Stimulated activated CD4-positive, alpha-beta T cell treated with anti-CD3 and anti-CD28 coated beads, Interleukin-12 subunit alpha, Interleukin-12 subunit beta, amount 100 ng/mL, for 48 hours (primary cell): Measurements from ENCODE around the gene MINK1.
"Not testable (repeated sequence)": the region's sequence is repeated elsewhere in the genome, so short reads cannot be mapped to it uniquely, and the experiment has no call there.

ENCODE experiments used
- DNase-seq, 3 donors: peaks; one replicate each; pipeline ENCODE4 v3.0.0-alpha.2; 2020; ENCODE audit warnings: low read depth in 2 of 3, low spot score in 1 of 3

Gene MINK1

DNA sequence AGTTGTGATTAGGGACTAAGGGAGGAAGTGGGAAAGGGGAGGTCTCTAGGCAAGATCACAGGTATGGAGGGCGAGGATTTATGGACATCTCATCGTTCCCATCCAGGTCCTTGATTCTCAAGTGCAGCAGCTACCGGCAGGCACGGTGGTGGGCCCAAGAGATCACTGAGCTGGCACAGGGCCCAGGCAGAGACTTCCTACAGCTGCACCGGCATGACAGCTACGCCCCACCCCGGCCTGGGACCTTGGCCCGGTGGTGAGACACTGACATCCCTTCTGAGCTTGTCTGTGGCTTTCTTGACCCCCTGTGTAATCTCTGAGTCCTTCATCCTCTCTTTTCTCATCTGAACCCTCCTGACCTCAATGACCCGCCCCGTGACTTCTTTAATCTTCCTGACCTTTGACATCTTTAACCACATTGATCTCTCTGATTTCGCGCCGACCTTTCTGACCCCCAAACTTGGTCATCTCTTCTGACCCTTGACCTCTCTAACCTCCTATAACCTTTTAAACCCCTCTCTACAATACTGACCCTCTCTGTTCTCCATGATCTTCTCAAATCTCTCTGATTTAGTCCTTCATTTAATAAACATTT is 22.3 kb upstream of the MINK1 start:
- DNase-seq = no peak

DNA sequence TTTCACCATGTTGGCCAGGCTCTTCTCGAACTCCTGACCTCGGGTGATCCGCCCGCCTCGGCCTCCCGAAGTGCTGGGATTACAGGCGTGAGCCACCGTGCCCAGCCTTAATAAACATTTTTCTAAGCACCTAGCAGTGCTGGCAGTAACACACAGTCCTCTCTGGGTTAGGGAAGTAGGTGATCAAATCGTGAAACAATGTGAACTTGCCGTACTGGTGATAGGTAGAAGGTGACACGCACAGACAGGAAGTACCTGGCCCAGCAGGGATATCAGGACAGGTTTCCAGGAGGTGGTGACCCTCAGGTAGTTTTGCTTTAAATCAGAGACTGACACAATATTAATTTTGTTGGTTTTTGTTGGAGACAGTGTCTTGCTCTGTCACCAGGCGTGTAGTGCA is 21.7 kb upstream of the MINK1 start:
- no peak for DNase-seq

DNA sequence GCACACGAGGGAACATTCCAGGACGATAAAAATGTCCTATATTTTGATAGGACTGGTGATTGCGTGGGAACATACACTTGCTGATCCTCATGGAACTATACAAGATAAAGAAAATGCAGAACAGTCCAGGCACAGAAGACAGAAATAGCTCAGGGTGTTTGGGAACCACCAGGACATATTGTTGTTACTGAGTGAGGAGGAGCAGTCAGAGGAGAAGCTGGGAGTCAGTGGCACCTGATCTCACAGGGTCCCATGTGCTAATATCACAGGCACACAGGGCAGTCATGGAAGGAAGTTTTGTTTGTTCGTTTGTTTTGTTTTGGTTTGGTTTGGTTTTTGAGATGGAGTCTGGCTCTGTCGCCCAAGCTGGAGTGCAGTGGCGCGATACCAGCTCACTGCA is 20.4 kb upstream of the MINK1 start:
- DNase-seq = no peak

DNA sequence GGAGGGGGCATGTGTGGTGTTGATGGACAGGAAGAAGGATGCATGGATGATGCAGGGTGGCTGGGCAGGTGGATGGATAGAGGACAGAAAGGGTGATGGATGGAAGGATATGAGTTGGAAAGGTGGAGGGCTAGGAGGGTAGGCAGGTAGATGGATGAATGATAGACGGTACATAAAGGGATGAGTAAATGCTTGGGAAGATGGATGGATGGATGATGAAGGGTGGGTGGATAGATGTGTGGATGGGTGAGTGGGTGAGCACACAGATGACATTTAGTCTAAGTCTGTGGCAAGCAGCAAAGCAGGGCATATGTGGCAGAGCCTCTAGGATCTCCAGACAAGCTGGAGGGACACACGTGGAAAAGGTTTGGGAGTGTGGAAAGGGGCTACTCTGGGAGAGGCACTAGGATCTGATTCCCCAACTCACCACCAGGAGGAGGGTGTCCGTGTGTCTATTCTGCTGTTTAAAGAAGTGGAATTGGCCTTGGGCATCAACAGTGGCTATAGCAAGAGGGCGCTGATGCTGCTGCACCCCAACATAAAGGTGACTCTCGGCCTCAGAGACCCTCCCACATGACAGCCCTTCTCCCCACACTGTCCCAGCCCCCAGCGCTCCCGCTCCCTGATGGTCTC is 18.0 kb upstream of the MINK1 start:
- DNase-seq = no peak

DNA sequence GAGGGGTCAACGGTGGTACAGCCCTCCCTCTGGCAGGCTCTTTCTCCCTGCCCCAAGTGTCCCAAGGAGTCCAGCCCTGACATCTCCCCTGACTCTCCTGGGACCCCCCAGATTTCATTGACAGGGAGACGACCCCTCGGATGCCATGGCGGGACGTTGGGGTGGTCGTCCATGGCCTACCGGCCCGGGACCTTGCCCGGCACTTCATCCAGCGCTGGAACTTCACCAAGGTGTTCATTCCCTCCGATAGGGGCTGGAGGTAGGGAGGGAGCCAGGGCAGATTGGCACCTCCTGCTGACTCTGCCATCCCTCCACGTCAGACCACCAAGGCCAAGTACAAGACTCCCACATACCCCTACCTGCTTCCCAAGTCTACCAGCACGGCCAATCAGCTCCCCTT is 16.3 kb upstream of the MINK1 start:
- no peak for DNase-seq

DNA sequence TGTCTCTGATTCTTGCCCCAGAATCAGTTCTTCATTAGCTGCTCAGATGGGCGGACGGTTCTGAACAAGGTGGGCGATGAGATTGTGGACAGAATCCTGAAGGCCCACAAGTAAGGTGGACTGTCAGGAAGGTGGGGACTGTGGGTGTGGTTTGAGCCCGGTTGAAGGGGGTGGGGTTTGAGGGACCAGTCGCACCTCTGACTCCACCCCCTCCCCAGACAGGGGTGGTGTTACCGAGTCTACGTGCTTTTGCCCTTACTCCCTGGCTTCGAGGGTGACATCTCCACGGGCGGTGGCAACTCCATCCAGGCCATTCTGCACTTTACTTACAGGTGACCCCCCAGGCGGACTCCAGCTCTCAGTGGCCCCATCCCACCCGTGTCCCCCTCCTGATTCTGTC is 14.9 kb upstream of the MINK1 start:
- no peak for DNase-seq

DNA sequence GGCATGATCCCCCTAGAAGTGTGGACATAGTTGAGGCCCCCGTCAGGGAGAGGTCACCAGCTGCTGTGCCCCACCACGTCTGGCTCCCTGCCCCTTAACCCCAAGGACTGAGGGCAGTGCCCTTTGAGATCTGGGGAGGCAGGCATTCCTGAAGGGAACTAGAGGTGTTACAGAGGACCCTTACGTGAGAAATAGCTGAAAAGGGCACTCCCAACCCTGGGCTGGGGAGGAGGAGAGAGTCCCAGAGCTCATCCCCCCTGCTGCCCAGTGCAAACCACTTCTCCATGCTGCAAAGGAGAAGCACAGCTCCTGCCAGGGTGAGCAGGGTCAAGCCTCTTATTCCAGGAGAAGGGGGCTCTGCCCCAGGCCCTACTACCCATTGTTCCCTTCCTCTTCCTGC is 10.3 kb upstream of the MINK1 start:
- no peak for DNase-seq

DNA sequence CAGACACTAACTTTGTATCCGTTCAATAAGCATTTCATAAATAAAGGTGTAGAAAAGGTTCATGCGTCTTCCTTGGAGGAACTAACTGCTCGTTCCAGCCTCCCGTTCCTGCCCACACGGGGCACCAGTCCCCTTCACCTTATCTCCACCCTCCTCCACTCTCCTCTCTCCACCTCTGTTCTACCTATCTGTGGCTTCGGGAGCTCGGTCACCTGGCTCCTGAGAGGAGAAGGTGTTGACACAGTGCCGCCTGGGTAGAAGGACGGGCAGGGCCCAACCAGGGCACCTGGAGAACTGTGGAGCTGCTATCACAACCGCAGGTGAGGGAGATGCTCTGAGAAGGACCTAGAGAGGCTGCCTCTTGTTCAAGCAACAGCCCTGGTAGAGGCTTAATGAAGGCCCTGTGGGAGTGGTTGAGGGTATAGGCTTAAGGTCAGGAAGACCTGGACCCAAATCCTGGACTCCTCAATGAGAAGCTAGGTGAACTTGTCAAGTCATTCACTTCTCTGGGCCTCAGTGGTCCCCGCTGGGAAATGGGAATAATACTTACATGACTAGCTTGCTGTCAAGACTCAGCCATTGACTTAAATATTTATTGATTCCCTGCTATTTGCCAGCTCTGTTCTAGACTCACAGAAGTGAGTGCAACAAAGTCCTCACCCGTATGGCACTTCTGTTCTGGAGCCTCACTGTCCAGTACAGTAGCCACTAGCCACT is 9.6 kb upstream of the MINK1 start:
- no peak for DNase-seq

DNA sequence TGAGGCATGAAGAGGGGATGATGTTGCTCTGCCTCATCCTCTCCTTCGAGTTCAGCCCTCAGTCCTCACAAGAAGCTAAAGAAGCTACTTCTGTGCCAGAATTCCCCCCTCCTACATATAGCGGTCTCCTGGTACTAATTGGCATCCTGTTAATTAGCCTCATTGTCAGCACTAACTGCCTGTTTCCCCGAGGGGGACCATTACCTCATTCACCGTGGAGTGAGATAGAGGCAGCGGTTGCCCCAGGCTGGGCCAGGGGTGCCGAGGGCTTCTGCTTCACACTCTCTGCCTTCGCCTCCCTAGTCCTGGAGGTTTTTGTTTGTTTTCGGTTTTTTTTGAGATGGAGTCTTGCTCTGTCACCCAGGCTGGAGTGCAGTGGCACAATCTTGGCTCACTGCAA is 5.7 kb upstream of the MINK1 start:
- DNase-seq = no peak

DNA sequence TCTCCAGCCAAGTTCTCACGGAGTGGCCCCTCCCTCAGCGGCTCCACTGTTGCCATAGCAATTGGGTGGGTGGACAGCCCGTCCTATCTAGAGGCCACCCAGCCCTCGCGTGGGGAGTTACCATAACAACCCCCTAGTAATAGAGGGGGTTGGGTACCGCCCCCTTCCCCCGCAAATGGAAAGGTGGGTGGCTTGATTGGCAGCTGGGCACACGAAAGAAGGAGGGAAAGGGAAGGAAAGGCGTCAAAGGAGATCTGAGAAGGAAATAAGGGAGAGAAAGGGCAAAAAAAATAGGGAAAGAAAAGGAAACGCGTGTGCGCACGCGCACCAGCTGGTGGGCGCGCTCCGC is 337 bp upstream of the MINK1 start:
- DNase-seq = not testable (repeated sequence)

DNA sequence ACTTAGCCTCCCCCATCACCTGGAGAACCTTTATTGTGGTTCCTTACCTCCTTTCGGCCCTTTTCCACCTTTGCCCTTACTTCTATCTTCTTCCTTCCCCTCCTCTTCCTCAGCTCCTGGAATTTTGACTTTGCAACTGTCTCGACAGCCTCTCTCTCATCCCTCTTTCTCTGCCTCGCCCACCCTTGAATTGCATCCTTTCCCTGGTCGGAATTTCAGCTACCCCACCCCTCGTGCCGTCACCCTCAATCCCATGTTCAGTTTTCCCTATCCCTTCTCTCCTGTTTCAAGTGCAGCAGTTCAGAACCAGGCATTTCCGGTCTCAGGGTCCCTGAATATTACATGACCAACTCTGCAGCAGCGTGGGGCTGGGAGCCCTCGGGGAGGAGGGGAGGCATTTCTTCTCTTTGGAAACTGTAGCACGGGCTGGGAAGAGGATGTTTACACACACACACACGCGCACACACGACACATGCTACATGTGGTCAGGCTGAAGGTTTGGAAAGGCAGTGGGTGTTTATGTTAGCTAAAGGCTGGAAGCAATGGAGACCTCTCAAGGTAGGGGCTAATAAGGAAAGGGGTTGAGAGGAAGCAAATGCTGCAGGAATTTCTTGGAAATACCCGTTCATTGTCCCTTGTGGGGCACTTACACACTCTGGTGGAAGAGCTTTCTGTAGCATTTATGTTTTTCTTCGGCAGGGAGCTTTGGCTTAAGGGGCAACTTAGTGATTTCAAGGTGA is 971 bp downstream of the MINK1 start:
- DNase-seq = no peak

DNA sequence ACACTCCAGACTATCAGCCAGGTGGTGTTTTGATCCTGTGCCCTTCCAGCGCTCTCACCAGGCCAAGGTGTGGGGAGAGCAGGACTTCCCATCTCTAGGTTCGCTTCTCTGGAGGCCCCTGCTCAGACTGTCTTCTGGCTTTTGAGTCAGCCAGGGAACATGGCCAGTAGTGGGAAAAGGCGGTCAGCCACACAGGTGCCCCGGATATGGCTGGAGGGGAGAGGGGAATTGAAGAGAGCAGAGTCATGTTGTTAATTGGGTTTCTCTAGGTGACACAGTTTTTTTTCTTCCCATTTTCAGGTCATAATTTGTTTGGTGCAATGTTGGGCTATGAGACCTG is 1.5 kb downstream of the MINK1 start:
- DNase-seq = no peak

DNA sequence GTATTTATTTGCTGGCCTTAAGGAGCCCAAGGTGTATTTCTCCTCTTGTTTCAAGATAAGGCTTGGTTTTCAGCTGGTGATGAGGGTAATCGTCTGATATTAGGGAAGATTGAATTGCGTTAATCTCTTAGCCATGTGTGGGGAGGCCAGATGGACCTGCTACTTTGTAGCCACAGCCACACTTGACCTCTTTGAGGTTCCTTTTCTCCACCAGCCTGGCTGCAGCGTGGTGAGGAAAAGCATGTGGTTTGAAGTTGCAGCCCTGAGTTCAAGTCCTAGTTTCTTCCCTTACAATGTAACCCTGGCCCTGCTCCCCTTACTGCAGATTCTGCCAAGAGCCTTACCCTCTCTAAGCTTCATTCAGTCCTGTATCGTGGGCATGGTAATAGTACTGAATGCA is 3.1 kb downstream of the MINK1 start:
- DNase-seq = no peak

DNA sequence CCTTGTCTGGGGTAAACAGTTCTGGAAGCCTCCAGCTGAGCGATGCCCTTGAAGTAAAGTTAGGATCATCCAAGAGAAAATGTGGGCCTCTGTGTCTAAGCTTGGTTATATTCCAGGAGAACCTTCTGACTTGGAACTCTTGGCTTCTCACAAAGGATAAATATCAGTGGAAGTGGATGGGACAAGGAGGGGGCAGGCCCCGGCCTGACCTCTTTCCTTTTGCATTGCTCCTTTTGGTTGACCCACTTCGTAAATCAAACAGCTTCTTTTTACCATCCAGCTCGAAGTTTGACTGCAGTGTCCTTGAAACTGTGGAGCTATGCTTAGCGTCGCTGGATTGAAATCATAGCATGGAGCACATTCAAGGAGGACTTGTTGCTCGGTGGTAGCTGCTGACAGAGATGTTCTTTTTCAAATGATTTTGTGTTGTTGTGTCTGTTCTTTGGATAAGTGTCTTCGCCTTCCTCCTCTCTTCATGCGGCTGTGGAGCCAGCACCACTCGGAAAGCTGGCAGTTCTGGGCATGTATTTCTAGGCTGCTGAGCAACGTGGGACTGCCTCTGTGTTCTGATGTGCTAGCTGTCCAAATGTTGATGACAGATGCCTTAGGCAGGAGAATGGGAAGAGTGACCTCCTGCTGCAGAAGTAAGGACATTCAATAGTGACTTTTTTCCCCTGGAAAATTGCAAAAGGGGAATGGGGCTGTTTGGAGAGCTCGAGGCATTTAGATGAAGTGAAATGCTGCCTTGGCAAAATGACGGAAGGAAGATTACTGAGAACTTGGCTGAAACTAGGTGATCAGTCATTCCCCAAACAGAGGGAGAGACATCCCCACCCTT is 4.5 kb downstream of the MINK1 start:
- no peak for DNase-seq

DNA sequence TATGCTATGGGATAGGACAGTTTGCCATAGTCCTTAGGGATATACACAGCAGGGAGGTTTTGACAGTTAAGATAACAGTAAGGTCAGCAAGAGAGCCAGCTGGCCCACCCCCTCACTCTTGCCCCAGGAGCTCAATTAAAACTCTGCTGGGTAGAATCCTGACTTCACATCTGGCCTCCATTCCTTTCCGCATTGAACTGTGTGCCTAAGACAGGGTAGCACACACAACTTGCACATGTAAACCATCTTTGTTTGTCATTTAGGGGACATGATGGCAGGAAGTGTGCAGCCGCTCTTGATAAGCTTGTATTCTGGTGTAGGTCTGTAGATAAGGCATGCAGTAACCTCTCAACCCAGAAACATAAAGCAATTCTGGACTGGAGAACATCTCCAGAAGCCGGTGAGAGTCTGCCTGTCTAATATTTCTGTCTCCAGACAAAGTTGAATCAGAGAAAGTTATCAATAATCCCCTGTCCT is 5.2 kb downstream of the MINK1 start:
- no peak for DNase-seq

DNA sequence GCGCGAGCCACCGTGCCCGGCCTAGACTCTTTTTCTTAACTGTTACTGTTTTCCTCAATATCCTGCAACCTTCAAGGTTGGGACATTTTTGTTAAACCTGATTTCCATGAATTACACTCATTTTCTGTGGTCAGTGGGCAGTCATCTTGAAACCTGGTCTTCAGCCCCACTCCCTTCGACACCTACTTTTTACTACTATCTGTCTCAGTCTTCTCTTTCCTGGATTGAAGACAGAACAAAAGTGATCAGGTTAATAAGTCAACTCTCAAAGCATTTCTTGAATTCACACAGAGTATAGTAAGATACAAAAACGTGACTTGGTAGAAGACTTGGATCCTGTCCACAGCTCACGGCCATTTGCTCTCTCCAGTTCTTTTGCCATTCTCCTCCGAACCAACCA is 6.1 kb downstream of the MINK1 start:
- no peak for DNase-seq

DNA sequence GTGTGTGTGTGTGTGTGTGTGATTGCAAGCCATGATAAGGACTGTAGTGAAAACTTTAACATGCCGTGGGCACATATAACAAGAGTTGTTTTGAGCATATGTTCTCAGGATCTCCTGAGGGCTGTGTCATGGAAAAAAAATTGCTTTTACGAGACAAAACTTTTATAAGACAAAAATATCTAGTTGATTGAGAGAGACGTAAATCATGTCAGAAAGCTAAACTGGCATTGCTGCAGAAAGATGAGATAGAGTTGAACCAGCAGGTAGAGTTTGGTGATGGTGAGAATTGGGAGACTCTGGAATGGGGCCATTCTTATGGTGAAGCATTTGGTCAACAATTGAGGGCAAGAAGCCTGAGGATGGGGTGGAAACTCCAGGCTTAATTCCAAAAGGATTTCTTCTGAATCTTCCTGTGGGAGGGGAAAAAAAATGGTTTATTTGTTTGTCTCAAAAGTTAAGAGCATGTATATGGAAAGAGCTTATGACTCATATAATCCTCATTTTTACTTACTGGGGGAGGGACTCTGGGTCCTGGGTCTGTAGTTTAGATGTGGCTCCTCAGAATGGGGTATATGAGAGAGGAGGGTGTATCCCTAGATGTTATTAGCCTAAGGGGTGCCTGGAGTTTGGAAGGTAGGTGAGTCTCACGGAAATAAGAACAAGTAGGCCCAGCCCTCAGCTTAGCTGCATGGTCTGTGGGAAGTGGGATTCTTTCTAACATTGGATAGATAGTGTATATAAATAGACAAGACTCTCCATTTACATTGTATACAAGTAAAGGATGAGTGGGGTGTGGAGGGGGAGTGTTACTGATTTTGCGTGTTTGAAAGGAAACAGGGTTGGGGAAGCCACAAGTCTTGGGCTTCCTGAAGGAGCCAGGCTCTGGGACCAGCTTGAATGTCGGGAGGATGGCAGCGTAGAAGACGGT is 7.1 kb downstream of the MINK1 start:
- DNase-seq = no peak

DNA sequence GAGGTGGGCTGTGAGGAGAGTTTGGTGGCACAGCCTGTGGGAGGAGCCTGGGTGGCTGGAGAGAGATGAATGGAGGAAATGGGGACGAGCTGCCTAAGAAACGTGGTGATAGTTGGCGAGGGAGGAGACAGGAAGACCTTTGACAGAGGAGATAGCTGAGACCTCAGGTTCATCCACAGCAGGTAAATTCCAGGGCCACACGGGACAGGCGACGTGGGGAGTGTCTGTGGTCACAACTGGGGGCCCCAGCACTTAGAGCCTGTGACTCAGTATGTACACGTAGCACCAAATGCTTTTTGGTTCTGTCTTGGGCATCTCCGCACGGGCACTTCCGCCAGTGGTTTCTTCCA is 7.7 kb downstream of the MINK1 start:
- DNase-seq = peak in 1 of 3 donors; percentile 12

DNA sequence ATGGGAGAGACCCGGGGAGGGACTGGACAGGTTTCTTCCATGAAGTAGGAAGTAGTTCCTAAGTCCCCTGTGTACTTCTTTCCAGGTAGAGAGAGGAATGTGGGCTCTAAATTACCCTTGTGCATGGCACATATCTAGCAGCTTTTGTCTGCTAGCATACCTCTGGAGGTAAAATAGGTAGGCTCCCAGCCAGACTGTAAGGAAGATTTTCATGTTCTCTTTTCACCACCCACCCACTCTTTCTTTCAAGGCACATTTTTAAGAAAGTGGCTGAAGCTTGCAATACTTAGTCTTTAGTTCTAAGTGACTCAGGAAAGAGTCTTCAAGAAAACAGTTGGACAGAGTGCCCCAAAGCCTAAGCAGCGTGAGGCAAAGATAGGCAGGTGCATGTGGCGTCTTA is 9.2 kb downstream of the MINK1 start:
- DNase-seq = no peak

DNA sequence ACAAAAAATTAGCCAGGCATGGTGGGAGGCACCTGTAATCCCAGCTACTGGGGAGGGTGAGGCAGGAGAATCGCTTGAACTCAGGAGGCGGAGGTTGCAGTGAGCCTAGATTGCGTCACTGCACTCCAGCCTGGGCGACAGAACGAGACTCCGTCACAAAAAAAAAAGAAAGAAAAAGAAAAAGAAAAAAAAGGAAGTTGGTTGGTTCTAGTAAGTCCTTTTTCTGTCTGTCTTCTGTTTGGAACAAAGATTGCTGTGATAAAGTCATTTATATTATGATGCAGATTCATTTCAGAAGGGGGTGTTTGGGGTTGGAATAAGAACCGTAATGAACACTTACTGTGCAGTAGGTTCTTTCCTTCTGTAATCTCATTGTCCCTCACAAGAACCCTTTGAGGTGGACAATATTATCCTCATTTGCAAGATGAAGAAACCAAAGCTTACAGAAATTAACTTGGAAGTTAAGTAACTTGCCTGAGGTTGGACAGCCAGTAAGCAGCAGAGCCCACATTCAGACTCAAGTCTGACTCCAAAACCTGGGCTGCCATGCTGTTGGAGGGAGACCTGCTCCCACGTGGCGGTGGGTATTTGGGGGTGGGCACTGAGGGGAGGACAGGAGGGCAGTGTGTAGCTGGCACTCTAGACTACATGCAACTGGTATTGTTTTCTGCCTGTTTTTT is 10.3 kb downstream of the MINK1 start:
- DNase-seq = no peak
